Amniotic epithelial cell (primary cell): Measurements from ENCODE around the gene TINAGL1.

Experiments
- DNase-seq: peaks from one replicate; pipeline ENCODE4 v3.0.0-alpha.2; 2010; ENCODE audit warnings: low read depth

TINAGL1 gene, protein sequence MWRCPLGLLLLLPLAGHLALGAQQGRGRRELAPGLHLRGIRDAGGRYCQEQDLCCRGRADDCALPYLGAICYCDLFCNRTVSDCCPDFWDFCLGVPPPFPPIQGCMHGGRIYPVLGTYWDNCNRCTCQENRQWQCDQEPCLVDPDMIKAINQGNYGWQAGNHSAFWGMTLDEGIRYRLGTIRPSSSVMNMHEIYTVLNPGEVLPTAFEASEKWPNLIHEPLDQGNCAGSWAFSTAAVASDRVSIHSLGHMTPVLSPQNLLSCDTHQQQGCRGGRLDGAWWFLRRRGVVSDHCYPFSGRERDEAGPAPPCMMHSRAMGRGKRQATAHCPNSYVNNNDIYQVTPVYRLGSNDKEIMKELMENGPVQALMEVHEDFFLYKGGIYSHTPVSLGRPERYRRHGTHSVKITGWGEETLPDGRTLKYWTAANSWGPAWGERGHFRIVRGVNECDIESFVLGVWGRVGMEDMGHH

DNA sequence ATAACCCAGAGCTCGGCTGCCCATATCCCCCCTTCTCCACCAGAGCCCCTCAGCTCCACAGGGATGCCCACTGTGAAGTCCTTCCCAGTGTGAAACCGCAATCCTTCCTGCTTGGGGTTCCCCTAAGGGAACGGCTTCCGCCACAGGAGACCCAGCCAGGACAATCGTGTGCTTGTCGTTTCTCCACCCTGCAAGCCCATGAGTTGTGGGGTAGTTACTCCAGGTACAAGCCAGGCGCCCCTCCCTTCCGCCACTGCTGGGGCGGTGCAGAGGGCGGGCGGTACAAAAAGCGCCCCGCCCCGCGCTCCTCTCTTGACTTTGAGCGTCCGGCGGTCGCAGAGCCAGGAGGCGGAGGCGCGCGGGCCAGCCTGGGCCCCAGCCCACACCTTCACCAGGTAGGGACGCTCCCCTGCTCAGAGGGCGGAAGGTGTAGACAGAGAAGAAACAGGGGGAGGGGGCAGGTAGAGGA, at the start of gene TINAGL1:
Gene TINAGL1 (plus strand): TSS at position 315 of the 469 bp plus-strand sequence. CDS start 634 bp downstream, outside the sequence.
- no peak for DNase-seq

DNA sequence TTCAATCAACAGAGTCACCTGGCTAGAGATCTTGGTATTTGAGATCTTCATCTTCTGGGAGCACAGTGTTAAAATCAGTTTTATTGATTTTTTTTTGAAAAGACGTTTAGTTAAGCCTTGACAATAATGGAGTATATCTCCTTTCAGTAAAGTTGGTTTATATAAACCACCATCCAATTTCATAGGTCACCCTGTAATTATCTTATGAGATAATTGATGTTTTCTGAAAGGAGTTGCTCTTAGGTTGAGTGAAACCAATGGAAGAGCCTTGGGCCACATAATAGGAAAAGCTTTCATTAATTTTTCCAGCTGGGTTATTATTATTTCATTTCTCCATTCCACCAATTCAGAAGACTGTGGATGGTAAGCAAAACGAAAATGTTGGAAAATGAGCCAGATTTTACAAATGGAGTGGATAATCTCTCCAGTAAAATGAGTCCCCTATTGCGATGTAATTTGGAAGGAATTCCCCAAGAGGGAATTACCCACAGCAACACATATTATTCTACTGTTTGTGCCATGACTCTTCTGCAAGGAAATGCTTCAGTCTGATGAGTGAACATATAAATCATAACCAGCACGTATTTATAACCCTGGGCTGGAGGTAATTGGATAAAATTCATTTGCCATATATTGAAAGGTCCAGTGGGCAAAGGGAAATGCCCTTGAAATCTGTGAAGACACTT, 46.2 kb upstream of the TINAGL1 start:
- DNase-seq, result no peak

DNA sequence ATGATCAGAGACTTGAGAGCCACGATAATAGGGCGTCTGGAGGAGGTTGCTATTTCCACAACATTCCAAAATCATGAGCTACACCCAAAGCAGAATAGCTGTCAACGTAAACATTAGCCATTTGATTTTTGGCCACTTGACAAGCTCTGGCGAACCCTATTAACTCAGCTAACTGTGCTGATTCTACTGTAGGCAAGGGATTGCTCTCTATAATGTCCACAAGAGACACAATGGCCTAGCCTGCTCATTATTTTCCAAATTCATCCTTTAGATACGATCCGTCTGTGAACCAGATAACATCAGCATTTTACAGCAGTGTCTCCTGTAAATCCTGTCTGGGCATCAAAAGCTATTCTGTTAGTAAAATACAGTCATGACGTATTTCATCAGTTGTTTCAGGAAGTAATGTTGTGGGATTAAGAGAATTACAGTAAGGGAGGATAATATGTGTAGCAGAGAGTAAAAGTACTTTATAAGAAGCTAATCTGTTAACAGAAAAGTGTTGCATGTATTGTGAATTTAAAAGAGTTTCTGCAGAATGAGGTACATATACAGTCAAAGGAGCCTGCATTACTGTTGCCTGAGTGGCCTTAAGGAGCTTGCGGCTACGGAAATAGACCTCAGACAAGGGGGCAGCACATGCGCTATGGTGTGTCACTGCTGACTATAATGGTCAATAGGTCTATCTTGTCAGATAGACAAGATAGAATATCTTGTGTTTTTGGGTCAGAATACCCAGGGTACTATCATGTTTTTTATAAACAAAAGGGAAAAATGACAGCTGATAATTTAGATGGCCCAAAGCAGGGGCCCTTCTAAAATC, 44.9 kb upstream of the TINAGL1 start:
- peak; percentile 43 for DNase-seq

DNA sequence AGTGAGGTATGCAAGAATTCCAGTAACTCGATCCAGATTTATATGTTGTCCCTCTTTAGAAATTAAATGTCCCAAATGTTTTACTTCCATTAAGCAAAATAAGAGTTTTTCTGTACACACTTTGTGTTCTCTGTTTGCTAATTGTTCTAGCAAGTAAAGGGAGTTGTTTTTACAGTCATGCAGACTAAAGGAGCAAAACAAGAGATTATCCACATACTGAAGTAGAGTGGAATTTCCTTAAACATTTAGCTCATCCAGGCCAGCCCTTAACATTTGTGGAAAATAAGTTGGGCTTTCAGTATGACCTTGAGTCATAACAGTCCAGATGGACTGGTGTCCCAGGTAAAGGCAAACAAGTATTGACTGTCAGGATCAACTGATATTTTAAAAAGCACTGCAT, 44.1 kb upstream of the TINAGL1 start:
- no peak for DNase-seq

DNA sequence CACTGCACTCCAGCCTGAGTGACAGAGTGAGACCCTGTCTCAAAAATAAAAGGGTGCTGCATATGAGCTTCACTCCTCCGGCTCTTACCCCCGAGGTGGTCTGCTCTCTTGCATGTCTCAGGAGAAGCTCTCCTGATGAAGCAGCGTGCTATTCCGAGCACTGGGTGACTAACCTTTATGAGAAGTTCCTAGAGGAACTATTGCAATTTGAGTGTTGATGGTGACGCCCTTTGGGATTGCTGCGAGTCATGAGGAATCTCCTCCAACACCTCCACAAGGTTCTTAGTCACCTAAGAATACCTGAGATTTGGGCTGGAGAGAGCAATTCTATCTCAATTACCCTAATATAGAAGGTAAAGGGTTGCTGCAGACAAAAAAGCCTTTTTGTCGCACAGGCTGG, 40.8 kb upstream of the TINAGL1 start:
- DNase-seq, result no peak

DNA sequence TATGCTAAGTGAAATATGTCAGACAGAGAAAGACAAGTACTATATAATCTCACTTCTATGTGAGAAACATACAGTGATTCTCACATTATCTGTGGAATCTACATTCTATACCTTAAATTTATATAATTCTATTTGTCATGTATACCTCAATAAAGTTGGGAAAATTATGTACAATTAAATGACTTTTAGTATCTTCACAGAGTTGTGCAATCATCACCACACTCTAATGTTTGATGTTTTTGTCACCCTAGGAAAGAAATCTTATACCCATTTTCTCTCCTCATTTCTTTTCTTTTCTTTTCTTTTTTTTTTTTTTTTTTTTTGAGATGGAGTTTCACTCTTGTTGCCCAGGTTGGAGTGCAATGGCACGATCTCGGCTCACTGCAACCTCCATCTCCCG, 37.0 kb upstream of the TINAGL1 start:
- DNase-seq, result no peak

DNA sequence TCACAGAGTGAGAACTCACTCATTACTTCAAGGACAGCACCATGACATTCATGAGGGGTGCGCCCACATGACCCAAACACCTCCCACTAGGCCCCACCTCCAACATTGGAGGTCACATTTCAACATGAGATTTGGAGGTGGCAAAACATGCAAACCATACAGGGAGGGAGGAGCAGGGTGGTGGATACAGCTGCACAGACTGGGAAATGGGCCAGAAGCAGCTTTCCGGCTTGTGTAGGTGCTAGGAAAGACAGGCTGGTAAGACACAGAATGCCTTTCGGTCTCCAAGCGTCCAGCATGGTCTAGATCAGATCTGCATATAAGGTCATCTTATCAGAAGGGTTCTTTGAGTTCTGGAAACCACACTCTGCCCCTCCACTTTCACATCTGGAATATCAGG, 35.1 kb upstream of the TINAGL1 start:
- DNase-seq, result no peak

DNA sequence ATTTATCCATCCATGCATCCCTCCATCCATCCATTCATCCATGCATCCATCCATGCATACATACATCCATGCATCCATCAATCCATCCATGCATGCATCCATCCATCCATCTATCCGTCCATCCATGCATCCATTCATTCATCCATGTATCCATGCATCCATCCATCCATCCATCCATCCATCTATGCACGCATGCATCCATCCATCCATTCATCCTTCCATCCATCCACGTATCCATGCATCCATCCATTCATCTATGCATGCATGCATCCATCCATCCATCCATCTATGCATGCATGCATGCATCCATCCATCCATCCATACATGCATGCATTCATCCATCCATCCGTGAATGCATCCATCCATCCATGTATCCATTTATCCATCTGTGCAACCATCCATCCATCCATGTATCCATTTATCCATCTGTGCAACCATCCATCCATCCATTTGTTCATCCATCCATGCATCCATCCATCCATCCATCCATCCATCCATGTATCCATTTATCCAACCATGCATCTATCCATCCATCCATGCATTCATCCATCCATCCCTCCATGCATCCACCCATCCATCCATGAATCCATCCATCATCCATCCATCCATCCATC, 30.3 kb upstream of the TINAGL1 start:
- no peak for DNase-seq

DNA sequence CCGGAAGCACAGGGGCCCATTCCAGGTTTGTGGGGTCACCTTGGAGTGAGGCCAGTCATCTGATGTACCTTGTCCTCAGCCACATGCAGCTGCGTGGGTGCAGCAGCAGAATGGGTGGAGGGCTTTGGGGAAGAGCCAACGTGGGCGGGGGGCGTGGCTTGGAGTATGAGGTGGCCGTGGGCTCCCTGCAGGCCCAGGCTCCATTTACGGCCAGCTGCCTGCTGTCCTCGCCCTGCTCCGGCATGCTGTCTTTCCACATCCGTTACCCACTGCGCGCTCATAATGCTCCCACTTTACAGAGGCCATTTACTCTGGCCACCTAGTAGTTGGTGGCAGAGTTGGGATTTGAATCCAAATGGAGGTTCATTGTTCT, 27.8 kb upstream of the TINAGL1 start:
- no peak for DNase-seq

DNA sequence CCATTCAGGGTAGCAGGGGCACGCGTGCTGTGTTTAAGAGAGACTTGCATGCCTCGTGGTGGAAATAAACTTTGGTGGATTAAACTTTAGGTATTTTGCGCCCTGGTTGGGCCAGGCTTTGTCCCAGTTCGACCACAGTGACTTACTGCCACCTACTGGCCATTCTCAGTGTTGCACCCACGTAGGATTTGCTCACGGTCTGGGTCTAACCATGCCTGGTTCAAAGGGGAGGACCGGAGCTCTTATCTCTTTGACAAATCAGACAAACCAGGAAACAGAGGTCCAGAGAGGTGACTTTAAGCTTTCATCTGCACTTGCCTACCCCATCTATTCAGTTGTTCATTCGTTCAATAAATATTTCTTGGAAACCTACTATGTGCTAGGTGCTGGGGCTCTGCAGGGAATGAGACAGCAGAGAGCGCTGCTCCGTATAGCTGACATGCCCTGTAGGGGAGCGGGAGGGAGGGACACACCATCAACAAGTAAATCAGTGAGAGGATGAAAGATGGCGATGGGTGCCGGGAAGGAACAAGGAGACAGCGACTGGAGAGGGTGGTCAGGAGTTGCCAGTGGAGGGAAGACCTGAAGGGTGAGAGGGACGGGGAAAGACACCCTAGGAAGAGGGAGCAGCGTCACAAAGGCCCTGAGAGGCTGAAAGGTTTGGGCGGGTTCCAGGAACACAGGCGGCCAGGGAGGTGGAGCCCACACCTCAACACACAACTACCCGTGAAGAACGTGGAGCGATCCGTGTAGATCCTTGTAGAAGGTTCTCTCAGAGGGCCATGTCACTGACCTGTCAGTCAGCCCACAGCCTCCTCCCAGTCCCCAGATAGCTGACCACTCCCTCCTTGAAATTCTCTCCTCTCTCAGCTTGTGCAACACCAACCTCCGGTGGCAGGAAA, 27.2 kb upstream of the TINAGL1 start:
- DNase-seq, result peak; percentile 73

DNA sequence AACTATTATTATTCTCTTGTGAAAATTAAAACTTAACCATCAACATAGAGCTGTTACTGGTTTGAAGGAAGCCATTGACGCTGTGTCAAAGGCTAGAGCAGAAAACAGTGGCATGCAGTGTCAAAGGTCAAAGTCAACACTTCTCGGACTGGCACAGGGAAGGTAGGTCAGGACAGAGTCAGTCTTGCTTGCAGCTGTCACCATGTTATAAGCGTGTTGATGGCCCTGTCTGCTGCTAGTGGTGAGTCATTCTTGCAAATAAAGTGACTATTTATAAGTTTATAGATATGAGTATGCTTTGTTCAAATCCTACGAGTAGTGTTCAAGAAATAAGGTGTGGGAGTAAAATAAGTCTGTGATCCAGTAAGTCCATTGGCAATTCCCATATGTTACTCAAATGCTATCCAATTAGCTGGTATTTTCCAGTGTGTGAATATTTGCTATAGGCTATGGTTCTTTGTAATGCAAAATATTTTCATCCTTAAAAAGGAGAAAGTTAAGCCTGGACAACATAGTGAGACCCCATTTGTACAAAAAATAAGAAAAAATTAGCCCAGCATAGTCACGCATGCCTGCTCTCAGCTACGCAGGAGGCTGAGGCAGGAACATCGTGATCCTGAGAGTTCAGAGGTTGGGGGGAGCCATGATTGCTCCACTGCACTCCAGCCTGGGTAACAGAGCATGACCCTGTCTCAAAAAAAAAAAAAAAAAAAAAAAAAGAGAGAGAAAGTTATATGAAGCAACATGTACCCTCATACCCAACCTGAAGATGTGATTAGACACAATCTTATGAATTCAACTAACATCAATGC, 26.3 kb upstream of the TINAGL1 start:
- no peak for DNase-seq

DNA sequence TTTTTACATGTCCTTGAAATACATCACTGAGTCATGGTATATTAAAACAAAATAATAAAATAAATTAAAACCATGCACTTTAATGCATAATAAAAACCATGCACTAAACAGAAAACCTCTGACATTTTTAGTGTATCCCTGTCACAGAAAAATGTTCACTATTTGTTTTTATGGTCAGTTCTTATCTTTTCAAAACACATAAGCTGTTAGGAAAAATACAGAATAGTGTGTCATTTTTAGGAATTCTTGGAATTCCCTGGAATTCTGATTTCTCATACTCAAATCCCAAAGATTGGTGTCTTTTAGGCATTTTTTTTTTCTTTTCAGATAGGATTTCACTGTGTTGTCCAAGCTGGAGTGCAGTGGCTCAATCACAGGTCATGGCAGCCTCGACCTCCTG, 25.1 kb upstream of the TINAGL1 start:
- peak; percentile 43 for DNase-seq

DNA sequence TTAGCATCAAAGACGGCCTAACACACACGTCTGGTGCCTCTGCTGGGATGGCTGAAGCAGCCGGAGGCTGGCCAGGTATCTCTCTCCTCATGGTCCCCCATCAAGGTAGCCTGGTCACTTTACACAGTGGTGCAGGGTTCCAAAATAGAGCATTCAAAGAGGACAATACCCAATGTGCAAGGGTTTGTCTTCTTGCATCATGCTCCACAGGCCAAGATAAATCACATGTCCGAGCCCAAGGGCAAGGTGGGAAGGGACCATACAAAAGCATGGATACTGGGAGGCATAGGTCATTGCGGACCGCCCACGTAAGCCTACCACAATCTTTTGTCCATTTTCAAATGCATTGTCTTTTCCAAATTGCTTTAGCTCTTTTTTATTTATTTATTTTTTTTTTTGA, 23.8 kb upstream of the TINAGL1 start:
- DNase-seq, result no peak

DNA sequence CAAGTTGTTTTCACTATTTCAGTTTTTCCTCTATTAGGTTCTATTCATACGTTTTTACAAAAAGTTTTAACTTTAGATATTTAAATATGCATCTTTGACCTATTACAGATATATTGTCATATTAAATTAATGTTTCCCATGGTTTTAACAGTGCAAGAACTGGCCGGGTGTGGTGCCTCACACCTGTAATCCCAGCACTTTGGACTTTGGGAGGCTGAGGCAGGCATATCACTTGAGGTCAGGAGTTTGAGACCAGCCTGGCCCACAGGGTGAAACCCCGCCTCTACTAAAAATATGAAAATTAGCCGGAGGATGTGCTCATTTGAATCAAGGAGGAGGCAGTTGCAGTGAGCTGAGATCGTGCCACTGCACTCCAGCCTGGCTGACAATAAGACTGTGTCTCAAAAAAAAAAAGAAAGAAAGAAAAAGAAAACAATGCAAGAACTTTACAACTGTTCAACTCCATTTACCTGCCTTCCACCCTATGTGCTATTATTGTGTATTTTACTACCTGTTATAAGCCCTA, 19.8 kb upstream of the TINAGL1 start:
- no peak for DNase-seq

DNA sequence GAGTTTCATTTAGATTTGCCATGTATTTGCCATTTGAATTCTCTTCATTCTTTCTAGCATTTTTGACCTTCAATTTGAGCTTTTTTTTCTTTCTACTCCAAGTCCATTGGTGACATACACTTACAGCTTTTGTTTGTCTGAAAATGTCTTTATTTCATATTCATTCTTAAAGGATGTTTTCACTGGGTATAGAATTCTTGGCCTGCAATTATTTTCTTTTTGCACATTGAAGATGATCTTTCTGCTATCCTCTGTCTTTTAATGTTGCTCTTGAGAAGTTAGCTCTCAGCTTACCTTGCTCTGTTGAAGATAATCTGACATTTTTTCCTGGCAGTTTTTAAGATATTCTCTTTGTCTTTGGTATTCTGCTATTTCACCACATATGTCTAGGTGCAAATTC, 16.6 kb upstream of the TINAGL1 start:
- DNase-seq, result no peak

DNA sequence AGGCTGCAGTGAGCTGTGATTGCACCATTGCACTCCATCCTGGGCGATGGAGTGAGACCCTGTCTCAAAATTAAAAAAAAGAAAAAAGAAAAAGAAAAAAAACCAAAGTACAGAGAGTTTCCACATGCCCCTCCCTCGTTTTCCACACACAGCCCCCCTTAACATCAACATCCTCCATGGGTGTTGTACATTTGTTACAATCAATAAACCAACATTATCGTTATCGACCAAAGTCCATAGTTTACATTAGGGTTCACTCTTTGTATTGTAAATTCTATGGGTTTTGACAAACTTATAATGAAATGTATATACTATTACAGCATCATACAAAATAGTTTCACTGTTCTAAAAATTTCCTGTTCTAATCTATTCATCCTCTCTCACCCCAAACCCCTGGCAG, 15.9 kb upstream of the TINAGL1 start:
- DNase-seq, result no peak

DNA sequence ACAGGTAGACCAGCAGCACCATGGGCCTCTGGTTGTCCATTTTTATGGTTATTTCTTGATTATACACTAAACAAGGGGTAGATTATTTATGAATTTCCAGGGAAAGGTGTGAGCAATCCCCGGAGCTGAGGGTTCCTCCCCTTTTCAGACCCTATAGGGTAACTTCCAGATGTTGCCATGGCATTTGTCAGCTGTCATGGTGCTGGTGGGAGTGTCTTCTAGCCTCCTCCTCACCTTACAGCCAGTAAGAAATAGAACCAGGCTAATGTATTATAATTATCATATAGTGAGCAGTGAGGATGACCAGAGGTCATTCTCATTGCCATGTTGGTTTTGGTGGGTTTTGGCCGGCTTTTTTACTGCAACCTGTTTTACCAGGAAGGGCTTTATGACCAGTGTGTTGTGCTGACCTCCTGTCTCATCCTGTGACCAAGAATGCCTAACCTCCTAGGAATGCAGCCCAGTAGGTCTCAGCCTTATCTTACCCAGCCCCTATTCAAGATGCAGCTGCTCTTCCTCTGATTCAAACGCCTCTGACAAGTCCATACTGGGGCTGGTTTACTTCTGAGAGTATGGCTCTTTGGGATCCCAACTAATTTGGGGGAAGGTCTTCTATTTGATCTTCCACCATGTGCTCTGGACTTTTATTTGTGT, 13.5 kb upstream of the TINAGL1 start:
- DNase-seq, result peak; percentile 66

DNA sequence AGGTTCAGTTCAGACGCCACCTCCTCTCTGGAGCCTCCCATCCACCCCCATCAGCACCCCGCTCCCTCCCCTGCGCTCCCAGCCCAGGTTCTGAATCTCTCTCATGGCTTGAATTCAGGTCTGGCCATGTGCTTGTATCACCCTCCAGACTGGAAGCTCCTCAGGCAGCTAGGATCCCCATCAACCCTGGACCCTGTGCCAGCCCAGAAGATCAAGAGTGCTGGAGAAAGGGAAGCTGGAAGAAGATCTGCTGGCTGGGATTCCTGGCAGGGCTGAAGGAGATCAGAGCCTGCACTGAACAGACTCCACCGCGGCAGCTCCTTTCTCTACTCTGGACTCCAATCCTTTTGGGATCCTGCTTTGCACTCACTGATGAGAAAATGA, 11.7 kb upstream of the TINAGL1 start:
- DNase-seq, result no peak

DNA sequence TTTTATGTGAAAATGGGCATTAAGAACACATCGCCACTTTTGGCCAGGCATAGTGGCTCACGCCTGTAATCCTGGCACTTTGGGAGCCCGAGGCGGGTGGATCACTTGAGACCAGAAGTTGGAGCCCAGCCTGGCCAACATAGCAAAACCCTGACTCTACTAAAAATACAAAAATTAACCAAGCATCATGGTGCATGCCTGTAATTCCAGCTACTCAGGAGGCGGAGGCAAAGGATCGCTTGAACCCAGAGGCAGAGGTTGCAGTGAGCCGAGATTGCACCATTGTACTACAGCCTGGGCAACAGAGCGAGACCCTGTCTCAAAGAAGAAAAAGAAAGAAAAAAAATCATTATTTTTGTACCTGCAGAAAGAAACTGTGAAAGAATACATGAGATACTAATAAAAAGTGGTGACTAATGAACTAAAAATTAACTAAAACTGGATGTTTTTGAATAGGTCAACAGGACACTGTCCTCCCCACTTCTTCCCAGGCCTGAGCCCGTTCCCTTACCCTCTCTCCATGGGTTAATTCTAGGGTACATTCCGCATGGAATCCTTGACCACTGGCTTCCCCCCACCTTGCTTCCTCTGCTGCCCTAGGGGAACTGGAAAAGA, 8.3 kb upstream of the TINAGL1 start:
- no peak for DNase-seq
